ENCODE data around the gene DMRT3. TPM values are rescaled to one million over a fixed set of nuclear protein-coding genes. Genes with fewer than 3 reads are reported as not detected.

Gene DMRT3
- total and polyA plus RNA-seq, 3 donors from 2014 or later = 6.3 to 11.8 (median 6.7) TPM

DNA sequence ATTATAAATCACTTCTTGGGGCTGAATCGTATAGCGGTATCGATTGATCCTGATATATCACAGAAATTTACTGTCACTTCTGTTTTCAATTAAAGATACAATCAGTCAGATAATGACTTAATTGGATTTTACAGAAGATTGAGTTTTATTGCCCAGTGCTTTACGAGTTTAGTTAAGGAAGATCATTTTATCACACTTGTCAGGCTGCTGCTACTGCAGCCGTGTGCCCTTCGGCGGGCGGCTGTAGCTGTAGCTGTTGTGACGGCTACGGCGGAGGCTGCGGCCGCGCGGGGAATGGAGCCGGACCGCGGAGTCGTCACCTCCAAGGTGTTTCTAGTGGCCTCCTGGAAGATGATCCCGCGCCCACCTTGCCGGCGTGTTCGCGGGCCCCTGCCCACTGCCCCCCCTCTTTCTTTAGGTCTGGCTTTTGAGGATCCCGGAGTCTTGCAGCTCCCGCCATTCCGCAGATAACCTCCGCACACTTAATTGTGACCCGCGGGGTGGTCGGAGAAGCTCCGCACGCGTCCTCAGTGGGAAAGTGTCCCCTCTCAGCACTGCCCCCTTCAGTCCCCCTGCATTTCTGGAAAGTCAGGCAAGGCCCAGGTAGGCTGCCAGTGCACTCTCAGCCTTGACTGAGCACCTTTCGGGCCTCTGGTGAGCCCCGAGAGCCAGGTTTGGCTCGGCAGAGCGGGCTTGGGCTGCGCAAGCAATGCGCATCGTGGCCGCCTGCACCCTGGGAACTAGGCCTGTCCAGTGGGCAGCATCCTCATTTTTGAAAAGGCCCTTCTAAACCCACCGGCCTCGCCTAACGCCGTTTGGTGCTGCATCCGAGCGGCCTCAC lies 6.9 kb upstream of the DMRT3 start:
- H3K4me3 ChIP-seq = peak overlapping the region; percentile 46 to 52
- DNase-seq = peak; percentile 33
- no peaks in the 10 kb centered on the region for H3K9me3 ChIP-seq
- no peaks in the 10 kb centered on the region for H3K4me1 ChIP-seq
- 18 to 36% methylated on average over 30 to 45 of the region's 49 CpGs for WGBS, 2 donors
- no peaks in the 10 kb centered on the region for H3K36me3 ChIP-seq (ENCODE audit: low read depth, missing control alignments)
- no peaks in the 10 kb centered on the region for H3K27me3 ChIP-seq
- TF ChIP-seq POLR2A (IDR thresholded peaks at IDR 0.05) = no peak
- TF ChIP-seq, protein P1, sequence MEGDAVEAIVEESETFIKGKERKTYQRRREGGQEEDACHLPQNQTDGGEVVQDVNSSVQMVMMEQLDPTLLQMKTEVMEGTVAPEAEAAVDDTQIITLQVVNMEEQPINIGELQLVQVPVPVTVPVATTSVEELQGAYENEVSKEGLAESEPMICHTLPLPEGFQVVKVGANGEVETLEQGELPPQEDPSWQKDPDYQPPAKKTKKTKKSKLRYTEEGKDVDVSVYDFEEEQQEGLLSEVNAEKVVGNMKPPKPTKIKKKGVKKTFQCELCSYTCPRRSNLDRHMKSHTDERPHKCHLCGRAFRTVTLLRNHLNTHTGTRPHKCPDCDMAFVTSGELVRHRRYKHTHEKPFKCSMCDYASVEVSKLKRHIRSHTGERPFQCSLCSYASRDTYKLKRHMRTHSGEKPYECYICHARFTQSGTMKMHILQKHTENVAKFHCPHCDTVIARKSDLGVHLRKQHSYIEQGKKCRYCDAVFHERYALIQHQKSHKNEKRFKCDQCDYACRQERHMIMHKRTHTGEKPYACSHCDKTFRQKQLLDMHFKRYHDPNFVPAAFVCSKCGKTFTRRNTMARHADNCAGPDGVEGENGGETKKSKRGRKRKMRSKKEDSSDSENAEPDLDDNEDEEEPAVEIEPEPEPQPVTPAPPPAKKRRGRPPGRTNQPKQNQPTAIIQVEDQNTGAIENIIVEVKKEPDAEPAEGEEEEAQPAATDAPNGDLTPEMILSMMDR (IDR thresholded peaks at IDR 0.05) = no peak
- intact Hi-C loops (cut with DNase I; ENCODE audit: low total_unique reads) = no loop called here
- no peak overlapping the region for H3K27ac ChIP-seq

- Histone ChIP-seq H3K27ac (peak overlapping the region; percentile 60 to 76), H3K36me3 (ENCODE audit: low read depth, missing control alignments) (no peaks in the 10 kb centered on the region), H3K27me3 (no peaks in the 10 kb centered on the region), H3K9me3 (no peaks in the 10 kb centered on the region), H3K4me3 (peak overlapping the region; percentile 46 to 52), H3K4me1 (peaks cover 4% of the 10 kb centered on the region)
- TF ChIP-seq, protein P1 (IDR thresholded peaks at IDR 0.05) = no peak
- no peak for TF ChIP-seq POLR2A (IDR thresholded peaks at IDR 0.05)
- intact Hi-C loops (cut with DNase I; ENCODE audit: low total_unique reads) = no loop called here
- 26 to 39% methylated on average over 22 to 39 of the region's 57 CpGs for whole genome bisulfite sequencing, 2 donors
- DNase-seq = peak; percentile 20
These were observed 6.1 kb upstream of the DMRT3 start for GRCh38 chr9:970151-970996.

- WGBS, 2 donors = 0 to 14% methylated on average over 8 to 40 of the region's 42 CpGs
- Histone ChIP-seq H3K36me3 (ENCODE audit: low read depth, missing control alignments) (no peaks in the 10 kb centered on the region), H3K4me1 (peaks cover 11% of the 10 kb centered on the region), H3K9me3 (no peaks in the 10 kb centered on the region), H3K4me3 (peak overlapping the region; percentile 46 to 52), H3K27ac (peak overlapping the region; percentile 60 to 76), H3K27me3 (no peaks in the 10 kb centered on the region)
- TF ChIP-seq, protein P1 (IDR thresholded peaks at IDR 0.05) = no peak
- no peak for TF ChIP-seq POLR2A (IDR thresholded peaks at IDR 0.05)
- DNase-seq = peak; percentile 78
- intact Hi-C loops (cut with DNase I; ENCODE audit: low total_unique reads) = no loop called here
These were observed 4.5 kb upstream of the DMRT3 start for GRCh38 chr9:971901-972500.

- H3K4me3 ChIP-seq = peak overlapping the region; percentile 46 to 52
- intact Hi-C loops (cut with DNase I; ENCODE audit: low total_unique reads) = no loop called here
- TF ChIP-seq, protein P1 (IDR thresholded peaks at IDR 0.05) = no peak
- TF ChIP-seq POLR2A (IDR thresholded peaks at IDR 0.05) = no peak
- DNase-seq = peak; percentile 28
- no peaks in the 10 kb centered on the region for H3K27me3 ChIP-seq
- peaks cover 11% of the 10 kb centered on the region for H3K4me1 ChIP-seq
- H3K27ac ChIP-seq = peak overlapping the region; percentile 9 to 76
- WGBS, 2 donors = 20 to 21% methylated on average over 11 to 68 of the region's 68 CpGs
- H3K9me3 ChIP-seq = no peaks in the 10 kb centered on the region
- no peaks in the 10 kb centered on the region for H3K36me3 ChIP-seq (ENCODE audit: low read depth, missing control alignments)
These were observed 3.8 kb upstream of the DMRT3 start for GRCh38 chr9:972501-973294.

All from testis (tissue), 3 donors.